ENCODE results near the gene EID3.
"Not testable (repeated sequence)": the region's sequence is repeated elsewhere in the genome, so short reads cannot be mapped to it uniquely, and the experiment has no call there.

EID3 gene

GRCh38 chr12:104320627-104321024, 17.1 kb downstream of the EID3 start:
- TF ChIP-seq CTCF (IDR thresholded peaks at IDR 0.05), result no peak
- peaks cover 87% of the 10 kb centered on the region for H3K36me3 ChIP-seq
- H3K9me3 ChIP-seq, result no peaks in the 10 kb centered on the region
- H3K4me3 ChIP-seq (ENCODE audit: low read depth in 1 of 2, low read length in 1 of 2), result no peak overlapping the region
- no peak overlapping the region for H3K27ac ChIP-seq
- no peaks in the 10 kb centered on the region for H3K4me1 ChIP-seq (ENCODE audit: control insufficient read depth in 1 of 2, insufficient read depth in 1 of 2, low read depth in 1 of 2, low read length in 1 of 2)
- no peaks in the 10 kb centered on the region for H3K27me3 ChIP-seq

GRCh38 chr12:104321949-104322348, 18.4 kb downstream of the EID3 start:
- TF ChIP-seq CTCF (IDR thresholded peaks at IDR 0.05), result no peak
- H3K4me1 ChIP-seq (ENCODE audit: control insufficient read depth in 1 of 2, insufficient read depth in 1 of 2, low read depth in 1 of 2, low read length in 1 of 2), result no peaks in the 10 kb centered on the region
- no peak overlapping the region for H3K27ac ChIP-seq
- H3K4me3 ChIP-seq (ENCODE audit: low read depth in 1 of 2, low read length in 1 of 2), result no peak overlapping the region
- H3K36me3 ChIP-seq, result peaks cover 87% of the 10 kb centered on the region
- no peaks in the 10 kb centered on the region for H3K9me3 ChIP-seq
- no peaks in the 10 kb centered on the region for H3K27me3 ChIP-seq

- not testable (repeated sequence) for H3K4me3 ChIP-seq (ENCODE audit: low read depth in 1 of 2, low read length in 1 of 2)
- peaks cover 87% of the 10 kb centered on the region for H3K36me3 ChIP-seq
Observed at GRCh38 chr12:104322533-104322932, 19.0 kb downstream of the EID3 start.

GRCh38 chr12:104323899-104324298, 20.4 kb downstream of the EID3 start:
- no peak for TF ChIP-seq CTCF (IDR thresholded peaks at IDR 0.05)
- Histone ChIP-seq H3K27ac (no peak overlapping the region), H3K27me3 (no peaks in the 10 kb centered on the region), H3K4me1 (ENCODE audit: control insufficient read depth in 1 of 2, insufficient read depth in 1 of 2, low read depth in 1 of 2, low read length in 1 of 2) (no peaks in the 10 kb centered on the region), H3K36me3 (peaks cover 87% of the 10 kb centered on the region), H3K4me3 (ENCODE audit: low read depth in 1 of 2, low read length in 1 of 2) (no peak overlapping the region), H3K9me3 (no peaks in the 10 kb centered on the region)

More at GRCh38 chr12:104322533-104322932, 19.0 kb downstream of the EID3 start:
- H3K4me1 ChIP-seq (ENCODE audit: control insufficient read depth in 1 of 2, insufficient read depth in 1 of 2, low read depth in 1 of 2, low read length in 1 of 2); H3K27me3 ChIP-seq; H3K9me3 ChIP-seq; H3K27ac ChIP-seq: not testable (repeated sequence)

GRCh38 chr12:104328278-104328677, 24.7 kb downstream of the EID3 start:
- H3K4me3 ChIP-seq (ENCODE audit: low read depth in 1 of 2, low read length in 1 of 2); H3K4me1 ChIP-seq (ENCODE audit: control insufficient read depth in 1 of 2, insufficient read depth in 1 of 2, low read depth in 1 of 2, low read length in 1 of 2); H3K27ac ChIP-seq; H3K9me3 ChIP-seq; H3K27me3 ChIP-seq: not testable (repeated sequence)
- H3K36me3 ChIP-seq, result peaks cover 86% of the 10 kb centered on the region

GRCh38 chr12:104328790-104329189, 25.3 kb downstream of the EID3 start:
- TF ChIP-seq CTCF (IDR thresholded peaks at IDR 0.05), result no peak
- Histone ChIP-seq H3K9me3 (no peaks in the 10 kb centered on the region), H3K36me3 (peaks cover 87% of the 10 kb centered on the region), H3K4me3 (ENCODE audit: low read depth in 1 of 2, low read length in 1 of 2) (no peak overlapping the region), H3K27ac (no peak overlapping the region), H3K27me3 (no peaks in the 10 kb centered on the region), H3K4me1 (ENCODE audit: control insufficient read depth in 1 of 2, insufficient read depth in 1 of 2, low read depth in 1 of 2, low read length in 1 of 2) (no peaks in the 10 kb centered on the region)

Measured in neutrophil (primary cell).